Activated T-helper 9 cell treated with anti-CD3 and anti-CD28 coated beads, Interleukin-2, amount 50 U/mL, for 16 hours (primary cell): ENCODE results near the gene ITSN1.

Experiments
- DNase-seq: peaks from one replicate; pipeline ENCODE4 v3.0.0-alpha.2; 2020; ENCODE audit warnings: low read depth

Gene ITSN1

DNA sequence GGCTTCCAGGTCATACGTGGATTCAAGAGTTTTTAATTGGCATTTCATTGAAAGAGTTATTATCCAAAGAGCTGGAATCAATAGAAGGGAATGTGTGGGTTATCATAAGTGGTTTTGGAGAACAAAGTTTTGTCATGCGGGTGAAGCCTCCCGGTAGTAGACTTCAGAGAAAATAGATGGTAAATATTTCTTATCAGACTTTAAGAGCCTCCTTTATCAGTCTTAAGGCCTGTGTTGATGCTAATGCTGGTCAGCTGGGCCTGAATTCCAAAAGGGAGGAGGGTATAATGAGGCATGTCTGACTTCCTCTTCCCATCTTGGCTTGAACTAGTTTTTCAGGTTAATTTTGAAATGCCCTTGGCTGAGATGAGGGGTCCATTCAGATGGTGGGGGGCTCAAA, 89.7 kb downstream of the ITSN1 start:
- no peak for DNase-seq

DNA sequence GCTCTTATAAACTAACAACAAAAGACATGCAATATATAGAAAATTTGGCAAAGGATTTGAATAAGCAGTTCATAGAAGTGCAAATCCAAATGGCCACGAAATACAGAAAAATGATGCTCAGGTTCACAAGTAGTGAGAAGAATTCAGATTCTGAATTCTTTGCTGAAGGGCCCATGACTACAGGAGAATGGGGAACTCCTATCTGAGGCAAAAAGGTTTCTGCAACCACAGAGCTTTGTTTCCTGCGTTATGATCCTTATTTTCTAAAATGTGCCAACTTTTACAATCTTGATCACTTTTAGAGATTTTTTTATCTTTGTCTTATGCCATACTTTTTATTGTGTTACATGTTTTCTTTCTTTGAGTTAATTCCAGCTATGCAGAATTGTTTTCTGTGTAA, 91.3 kb downstream of the ITSN1 start:
- no peak for DNase-seq

DNA sequence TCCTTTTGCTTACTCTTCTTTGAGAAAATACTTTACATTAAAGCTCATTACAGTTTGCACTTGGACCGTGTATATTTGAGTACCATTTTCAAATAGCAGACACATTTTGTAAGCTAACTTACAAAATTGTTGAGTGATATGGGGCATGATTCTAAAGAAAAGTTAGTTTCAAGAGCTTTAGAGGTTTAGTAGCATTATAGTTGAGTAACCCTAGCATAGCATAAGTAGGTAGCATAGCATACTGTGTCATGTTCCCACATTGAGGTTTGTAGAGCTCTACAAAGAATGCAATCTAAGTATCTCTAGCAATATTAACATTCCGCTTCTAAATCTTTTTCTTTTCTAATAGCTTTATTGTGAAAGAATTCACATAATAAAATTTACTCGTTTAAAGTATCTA, 92.0 kb downstream of the ITSN1 start:
- DNase-seq, result no peak

DNA sequence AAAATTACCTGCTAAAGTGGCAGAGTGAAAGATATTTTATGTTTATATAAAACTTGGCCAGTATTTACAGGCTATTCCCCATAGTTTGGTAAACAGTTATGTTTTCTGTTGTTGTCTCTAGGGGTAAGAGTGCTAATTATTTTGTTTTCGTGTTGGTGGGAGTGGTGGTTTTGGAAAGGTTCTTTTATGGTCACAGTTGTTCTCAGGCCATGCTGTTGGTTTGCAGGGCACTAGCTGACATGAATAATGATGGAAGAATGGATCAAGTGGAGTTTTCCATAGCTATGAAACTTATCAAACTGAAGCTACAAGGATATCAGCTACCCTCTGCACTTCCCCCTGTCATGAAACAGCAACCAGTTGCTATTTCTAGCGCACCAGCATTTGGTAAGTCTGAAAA, 92.5 kb downstream of the ITSN1 start:
- no peak for DNase-seq

DNA sequence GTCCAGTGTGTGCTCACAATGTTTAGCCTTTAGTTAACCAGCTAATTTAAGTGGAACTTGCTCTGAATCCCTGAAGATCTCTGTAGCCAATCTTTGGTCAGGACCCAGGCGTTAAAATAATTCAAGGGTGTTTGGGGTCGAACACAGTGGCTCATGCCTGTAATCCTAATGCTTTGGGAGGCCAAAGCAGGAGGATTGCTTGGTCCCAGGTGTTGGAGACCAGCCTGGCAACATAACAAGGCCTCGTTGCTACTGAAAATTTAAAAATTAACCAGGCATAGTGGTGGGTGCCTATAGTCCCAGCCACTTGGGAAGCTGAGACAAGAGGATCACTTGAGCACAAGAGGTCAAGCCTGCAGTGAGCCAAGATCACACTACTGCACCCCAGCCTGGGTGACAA, 94.3 kb downstream of the ITSN1 start:
- DNase-seq, result no peak

DNA sequence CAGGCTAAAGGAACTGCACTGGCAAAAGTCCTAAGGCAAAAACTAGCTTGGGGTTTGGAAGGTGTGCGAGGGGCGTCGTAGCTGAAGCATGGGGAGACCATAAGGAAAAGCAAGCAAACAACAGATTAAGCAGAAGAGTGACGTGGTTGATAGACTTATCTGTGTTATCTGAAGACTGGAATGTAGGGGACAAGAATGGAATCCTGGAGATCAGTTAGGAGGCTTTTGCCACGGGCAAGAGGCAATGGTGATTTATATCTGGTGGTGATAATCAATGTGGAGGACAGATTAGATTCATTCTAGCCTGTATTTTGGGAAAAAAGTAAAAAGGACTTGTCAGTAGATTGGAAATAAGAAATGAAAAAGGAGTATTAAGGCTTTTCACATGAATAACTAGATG, 97.4 kb downstream of the ITSN1 start:
- DNase-seq, result no peak

DNA sequence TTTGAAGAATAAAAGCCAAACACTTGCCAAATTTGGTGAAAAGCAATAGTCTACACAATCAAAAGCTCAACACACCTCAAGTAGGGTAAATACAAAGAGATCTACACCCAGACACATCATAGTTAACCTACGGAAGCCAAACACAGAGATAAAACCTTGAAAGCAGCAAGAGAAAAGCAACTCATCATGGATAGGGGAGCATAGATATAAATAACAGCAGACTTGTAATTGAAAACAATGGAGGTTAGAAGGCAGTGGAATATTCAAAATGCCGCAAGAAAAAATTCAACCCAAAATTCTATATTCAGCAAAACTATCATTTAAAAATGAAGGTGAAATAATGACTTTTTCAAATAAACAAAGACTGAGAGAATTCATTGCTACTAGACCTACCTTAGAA, 105.1 kb downstream of the ITSN1 start:
- no peak for DNase-seq

DNA sequence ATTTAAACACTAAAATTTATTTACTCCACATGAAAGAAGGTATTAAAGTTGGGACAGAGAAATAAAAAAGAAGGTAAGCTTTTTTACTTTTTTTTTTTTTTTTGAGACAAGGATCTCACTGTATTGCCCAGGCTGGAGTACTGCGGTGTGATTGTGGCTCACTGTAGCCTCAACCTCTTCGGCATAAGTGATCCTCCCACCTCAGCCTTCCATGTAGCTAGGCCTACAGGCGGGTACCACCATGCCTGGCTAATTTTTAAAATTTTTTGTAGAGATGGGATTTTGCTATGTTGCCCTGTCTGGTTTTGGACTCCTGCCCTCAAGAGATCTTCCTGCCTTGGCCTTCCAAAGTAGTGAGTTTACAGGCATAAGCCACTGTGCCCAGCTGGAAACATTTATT, 106.6 kb downstream of the ITSN1 start:
- DNase-seq, result no peak

DNA sequence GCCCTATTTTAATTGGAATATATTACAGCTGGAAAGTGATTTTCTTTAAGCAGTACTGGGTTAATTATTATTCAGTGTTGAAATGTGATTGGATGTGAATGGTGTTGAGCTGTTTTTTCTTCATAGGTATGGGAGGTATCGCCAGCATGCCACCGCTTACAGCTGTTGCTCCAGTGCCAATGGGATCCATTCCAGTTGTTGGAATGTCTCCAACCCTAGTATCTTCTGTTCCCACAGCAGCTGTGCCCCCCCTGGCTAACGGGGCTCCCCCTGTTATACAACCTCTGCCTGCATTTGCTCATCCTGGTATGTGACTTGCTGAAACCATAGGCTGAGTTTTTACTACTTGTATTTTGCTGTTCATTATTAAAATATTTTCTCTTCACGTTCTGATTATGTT, 107.7 kb downstream of the ITSN1 start:
- no peak for DNase-seq

DNA sequence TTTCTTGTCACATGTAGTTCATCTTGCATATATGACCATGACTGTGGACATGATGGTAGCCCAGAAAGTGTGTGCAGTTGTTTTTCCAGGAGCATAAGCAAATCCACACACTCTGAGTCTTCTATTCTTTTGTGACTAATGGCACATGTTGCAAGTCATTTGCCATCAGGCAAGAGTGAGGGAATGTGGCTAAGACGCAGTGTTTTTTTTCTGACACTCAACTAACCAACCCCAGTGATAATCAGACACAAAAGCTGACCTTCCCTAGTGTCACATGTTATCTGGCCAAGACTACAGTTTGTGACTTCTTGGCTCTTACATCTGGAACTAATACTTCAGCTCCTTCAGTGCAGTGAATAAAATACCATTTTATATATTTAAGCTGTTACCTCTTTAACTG, 108.8 kb downstream of the ITSN1 start:
- DNase-seq, result no peak

DNA sequence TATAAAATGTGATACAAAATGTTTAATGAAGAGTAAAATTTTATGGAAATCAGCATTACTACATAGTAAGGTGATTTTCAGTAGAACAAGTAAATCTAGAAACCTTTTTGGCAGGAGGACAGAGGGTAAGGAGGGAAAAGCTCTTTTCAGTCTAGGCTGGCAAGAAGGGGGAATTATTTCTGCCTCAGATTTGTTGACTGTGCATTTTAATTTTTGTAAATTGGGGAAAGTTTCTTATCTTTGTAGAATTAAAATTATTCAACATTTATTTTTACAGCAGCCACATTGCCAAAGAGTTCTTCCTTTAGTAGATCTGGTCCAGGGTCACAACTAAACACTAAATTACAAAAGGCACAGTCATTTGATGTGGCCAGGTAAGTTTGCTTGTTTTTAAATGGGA, 109.2 kb downstream of the ITSN1 start:
- no peak for DNase-seq

DNA sequence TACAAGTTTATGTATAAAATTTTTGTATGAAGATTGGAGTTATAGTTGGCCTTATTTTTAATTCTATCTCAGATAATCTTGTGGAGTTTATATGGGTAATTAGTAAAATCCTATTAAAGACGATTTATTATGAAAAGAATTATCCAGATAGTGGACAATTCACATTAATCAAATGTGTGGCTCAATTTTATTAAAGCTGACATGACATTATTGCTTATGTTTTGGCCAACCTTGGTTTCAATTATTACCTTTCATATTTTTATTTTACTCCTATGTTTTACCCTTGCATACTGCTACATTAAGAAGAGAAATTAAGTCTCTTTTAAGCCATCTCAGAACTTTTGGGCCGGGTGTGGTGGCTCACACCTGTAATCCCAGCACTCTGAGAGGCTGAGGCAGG, 110.0 kb downstream of the ITSN1 start:
- DNase-seq, result no peak

DNA sequence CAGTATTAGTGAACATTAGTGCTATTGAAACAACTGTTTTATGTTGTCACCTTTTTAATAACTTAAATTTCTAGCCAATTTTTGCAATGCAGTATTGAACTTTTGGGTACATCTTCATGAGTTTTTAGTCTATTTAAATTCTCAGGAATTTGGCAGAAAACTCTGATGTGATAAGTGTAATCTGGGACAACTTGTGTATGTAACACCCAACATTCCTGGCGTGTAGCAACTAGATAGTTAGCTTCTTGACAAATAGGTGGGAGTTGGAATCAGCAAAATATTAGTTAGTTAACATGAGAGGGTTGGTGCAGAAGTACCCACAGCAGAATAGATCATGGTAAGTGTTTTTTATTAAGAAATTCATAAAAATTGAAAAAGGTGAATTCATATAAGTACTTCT, 111.6 kb downstream of the ITSN1 start:
- no peak for DNase-seq

DNA sequence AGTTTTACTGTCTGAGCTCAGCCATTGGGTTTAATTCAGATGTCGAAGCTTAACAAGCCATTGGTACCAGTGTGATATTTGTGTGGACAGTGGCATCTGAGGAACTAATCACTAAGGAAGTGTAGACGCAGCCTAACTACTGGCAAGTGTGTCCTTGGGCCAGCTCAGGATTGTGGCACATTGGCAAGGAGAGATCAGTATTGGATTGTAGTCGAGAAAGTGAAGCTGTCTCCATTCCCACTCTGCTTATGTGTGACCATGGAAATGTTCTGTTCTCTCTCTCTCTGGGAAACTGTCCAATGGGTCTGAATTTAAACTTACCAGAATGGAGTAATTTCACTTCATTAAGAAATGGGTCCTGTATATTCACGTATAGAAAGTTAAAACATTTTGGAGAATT, 112.2 kb downstream of the ITSN1 start:
- no peak for DNase-seq

DNA sequence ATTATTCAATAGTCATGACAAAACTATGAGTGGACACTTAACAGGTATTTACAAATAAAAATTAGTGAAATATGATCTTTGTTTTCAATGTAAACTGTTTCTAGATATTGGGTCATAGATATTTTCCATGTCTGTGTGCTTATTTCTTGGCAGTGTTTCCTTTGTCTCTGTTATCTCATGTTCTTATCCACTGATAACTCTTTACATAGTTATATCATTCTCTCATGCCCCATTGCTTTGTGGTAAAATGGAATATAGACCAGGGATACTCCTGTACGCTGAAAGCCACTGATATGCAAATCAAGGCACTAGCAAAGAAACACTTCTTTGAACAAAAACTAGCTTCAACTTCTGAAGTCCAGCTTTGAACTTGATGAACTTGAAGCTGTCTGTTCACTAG, 113.1 kb downstream of the ITSN1 start:
- DNase-seq, result no peak

DNA sequence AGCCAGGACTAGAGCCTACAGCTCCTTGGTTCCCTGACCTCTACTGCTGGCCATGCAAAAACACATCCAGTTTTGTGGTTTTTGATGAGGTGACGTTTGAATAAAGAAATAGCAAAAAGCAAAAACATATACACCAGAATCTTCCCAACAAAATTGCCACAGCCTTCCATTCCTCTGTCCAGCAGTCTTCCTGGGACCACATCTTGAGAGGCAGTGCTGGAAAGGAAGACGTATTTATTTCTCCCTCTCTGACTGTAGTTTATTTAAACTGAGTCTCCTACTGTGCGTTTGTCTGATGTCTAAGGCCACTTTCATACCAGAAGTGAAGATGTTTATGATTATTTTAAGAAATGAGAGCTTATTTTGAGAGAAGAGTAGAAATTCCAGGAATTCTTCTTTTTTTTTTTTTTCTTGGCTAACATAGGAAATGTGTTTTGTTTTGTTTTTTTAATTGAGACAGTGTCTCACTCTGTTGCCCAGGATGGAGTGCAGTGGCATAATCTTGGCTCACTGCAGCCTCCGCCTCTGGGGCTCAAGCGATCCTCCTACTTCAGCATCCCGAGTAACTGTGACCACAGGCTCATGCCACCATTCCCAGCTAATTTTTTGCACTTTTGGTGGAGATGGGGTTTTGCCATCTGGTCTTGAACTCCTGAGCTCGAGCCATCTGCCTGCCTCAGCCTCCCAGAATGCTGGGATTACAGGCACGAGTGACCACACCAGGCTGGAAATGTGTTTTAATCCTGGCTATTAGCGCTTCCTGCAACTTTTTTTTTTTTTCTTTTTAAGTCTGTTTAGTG, 118.5 kb downstream of the ITSN1 start:
- DNase-seq, result no peak

DNA sequence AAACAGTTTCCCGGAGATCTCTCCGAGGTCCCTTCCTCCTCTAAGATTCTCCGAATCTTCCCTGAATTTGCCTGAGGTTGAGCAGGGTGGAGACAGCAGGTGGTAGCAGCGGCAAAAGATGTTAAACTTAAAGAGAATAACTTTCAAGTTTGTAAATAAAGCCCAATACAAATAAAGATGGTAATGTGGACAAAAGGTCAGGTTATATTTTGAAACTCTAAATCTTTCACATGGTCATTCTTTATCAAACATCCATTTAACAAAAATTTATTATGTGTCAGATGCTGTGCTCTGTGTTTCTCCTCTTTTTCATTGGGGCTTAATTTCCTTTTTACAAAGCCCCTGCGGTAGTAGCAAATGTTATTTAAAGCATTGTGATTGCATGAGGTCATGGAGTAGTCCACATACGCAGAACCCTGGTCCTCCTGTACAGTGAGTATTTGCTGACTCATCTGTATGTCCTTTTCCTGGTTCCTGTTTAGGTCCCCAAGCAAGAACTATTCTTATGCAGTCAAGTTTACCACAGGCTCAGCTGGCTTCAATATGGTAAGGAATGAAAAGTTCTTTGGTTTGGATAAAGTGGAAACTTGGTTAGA, 119.2 kb downstream of the ITSN1 start:
- no peak for DNase-seq

DNA sequence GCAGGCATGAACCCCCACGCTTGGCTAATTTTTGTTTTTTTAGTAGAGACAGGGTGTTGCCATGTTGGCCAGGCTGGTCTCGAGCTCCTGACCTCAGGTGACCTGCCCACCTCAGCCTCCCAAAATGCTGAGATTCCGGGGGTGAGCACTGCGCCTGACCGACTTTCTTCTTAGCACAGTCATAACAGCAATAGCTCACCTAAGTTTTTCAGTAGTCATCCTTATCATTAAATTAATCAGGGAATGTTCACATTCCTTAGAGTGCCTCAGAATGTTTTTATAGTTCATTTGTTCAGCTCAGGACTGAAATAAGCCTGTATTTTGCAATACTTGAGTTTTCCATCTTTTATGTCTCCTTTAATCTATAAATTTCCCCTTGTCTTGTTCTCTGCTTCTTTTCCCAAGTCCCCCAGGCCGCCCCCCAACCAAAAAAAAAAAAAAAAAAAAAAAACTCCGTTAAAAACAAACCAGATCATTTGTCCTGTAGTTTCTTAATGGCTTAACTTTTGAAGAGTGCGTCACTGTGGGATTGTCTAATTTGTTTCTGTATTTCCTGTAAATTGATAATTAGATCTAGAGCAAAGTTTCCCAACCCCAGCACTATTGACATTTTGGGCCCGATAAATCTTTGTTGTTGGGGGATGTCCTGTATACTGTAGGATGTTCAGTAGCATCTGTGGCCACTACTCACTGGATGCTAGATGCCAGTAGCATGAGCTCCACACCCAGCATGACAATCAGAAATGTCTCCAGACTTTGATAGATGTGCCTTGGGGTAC, 120.7 kb downstream of the ITSN1 start:
- DNase-seq, result no peak

DNA sequence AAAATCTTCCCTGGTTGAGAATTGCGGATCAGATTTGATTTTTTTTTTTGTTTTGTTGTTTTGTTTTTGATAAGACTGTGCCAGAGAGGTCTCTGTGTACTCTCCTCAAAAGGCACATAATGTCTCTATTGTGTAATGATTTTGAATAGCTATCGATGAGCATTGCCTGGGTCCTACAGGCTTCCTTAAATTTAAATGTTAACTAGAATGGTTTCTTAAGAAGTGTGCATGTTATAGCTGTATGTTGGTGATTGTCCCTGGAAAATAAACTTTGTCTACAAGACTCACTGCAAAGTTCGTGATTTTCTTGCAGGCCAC, 121.2 kb downstream of the ITSN1 start:
- no peak for DNase-seq

DNA sequence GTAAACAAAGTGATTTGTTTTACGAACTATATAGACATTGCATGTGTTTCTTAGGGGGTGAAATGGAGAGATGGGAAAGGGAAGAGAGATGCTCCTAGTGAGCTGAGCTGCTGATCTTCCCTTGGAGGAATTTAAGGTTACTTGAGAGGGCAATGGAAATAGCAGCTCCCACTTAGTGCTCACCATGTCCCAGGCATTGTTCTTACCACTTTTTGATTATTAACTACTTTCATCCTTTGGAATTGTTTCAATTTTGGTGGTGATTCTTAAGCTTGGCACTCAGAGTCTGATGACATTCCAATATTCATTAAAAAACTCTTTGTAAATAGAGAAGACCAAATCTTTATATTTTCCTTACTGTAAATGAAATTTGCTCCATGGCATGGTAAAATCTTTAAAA, 124.9 kb downstream of the ITSN1 start:
- DNase-seq, result no peak

DNA sequence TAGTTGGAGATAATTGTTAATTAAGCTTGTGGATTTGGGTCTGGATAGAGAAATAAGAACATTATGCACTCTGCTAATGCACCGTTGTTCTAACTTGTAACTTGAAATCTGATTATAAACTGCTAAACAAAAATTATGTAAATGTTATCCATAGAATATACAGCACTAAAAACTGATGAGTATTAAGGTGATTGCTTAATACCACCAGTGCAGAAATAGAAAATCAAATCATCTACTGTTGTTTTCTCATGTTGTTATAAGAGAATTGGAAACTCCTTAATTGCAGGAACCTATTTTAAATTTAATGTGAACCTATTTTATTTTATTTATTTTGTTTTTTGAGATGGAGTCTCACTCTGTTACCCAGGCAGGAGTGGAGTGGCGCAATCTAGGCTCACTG, 125.7 kb downstream of the ITSN1 start:
- DNase-seq, result no peak

DNA sequence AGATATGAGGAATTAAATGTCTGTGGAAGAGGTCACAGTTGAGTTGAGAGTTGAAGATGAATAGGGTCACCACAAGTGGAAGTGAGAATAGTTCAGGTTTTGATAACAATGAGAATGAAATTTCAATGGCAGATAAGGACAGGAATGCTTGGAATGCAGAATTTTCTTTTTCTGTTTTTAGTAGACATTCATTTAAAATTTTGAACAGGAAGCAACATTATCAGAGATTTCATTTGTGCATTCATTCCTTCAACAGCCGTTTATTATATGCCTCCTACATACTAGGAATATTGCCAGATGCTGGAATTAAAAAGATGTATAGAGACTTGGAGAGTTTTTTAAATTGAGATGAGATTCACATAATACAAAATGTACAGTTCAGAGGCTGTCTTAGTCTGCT, 126.8 kb downstream of the ITSN1 start:
- DNase-seq, result no peak

DNA sequence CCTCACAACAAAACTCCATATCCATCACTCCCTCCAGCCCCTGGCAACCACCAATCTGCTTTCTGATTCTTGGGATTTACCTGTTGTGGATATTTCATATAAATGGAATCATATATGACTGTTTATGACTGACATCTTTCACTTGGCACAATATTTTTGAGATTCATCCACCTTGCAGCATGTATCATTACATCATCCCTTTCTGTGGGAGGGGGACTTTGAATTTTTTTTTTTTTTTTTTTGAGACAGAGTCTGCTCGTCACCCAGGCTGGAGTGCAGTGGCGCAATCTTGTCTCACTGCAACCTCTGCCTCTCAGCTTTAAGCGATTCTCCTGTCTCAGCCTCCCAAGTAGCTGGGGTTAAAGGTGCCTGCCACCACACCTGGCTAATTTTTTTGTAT, 128.2 kb downstream of the ITSN1 start:
- DNase-seq, result no peak

DNA sequence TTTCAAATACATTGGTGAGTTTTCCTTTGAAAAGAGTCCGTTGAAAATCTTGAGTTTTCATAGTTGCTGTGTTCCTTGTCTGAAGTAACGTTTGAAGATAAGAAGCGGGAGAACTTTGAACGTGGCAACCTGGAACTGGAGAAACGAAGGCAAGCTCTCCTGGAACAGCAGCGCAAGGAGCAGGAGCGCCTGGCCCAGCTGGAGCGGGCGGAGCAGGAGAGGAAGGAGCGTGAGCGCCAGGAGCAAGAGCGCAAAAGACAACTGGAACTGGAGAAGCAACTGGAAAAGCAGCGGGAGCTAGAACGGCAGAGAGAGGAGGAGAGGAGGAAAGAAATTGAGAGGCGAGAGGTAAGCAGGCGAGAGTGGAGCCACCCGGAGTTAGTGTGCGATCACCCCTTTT, 129.7 kb downstream of the ITSN1 start:
- DNase-seq, result no peak
